ENCODE measurements around the gene TENT4A. TPM values are rescaled to one million over a fixed set of nuclear protein-coding genes. Genes with fewer than 3 reads are reported as not detected.
A peak's percentile ranks its signal among the peaks of the same experiment; 100 is the strongest.

The TENT4A gene
- total and polyA plus RNA-seq, 10 of the 15 experiments (the other 5 are each of a cell fraction or from before 2014, with no cell fraction given): 1.4 to 30.6 (median 12.5) TPM

DNA sequence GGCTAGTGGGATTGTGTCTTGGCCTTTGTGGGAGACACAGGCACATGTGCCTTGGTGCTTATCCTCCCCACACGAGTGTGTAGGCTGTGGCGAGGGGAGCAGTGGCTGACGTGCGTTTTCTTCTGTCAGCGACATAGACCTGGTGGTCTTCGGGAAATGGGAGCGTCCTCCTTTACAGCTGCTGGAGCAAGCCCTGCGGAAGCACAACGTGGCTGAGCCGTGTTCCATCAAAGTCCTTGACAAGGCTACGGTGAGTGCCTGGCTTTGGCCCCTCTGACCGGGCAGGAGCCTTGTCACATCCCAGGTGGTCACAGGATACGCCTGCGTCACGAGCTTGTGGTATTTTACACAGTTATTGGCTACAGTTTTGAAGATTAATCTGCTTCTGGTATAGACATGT is 26.4 kb downstream of the TENT4A start:
- intact Hi-C loops (cut with micrococcal nuclease; ENCODE audit: unreplicated experiment): loop anchor here (10.0 kb wide), 1 partner anchor 1245 kb away; no protein-coding TSS in a partner anchor

GRCh38 chr5:6740586-6741150 is 27.4 kb downstream of the TENT4A start:
- Histone ChIP-seq H4K20me1 (ENCODE audit: control insufficient read depth, insufficient read depth) (no peaks in the 10 kb centered on the region), H3K4me3 (no peak overlapping the region), H3K9me3 (replicated peaks; ENCODE audit: control insufficient read depth, insufficient read depth, low read length) (no peaks in the 10 kb centered on the region), H3K27ac (ENCODE audit: control insufficient read depth, insufficient read depth) (no peak overlapping the region), H2AFZ (ENCODE audit: control insufficient read depth, low read depth, low read length) (no peak overlapping the region), H3K79me2 (ENCODE audit: control insufficient read depth, insufficient read depth, low read length) (peaks cover 41% of the 10 kb centered on the region), H3K4me2 (ENCODE audit: control insufficient read depth, insufficient read depth) (no peak overlapping the region), H3K9ac (ENCODE audit: control insufficient read depth, insufficient read depth, low read length) (no peak overlapping the region), H3K4me1 (ENCODE audit: control insufficient read depth, insufficient read depth, low read length) (peaks cover 27% of the 10 kb centered on the region), H3K36me3 (ENCODE audit: control insufficient read depth in 2 of 2, insufficient read depth in 2 of 2, low read length in 1 of 2) (peaks cover 23 to 39% of the 10 kb centered on the region in 2 experiments), H3K27me3 (replicated peaks in 1 of 2; ENCODE audit: control insufficient read depth in 2 of 2, insufficient read depth in 2 of 2, low read length in 1 of 2) (no peaks in the 10 kb centered on the region)
- TF ChIP-seq POLR2A (IDR thresholded peaks at IDR 0.05; ENCODE audit: low read depth, low read length) (peak; percentile 30; the same call in 1 of the 2 replicates), IRF5 (IDR thresholded peaks at IDR 0.05; ENCODE audit: borderline replicate concordance) (no peak)
- ChIA-PET SMC1A (ENCODE audit: uncharacterized antibody, unreplicated experiment) (interaction anchor here (0.9 kb wide), 1 partner anchor 13 kb away, joined by 3 read pairs; no protein-coding TSS in a partner anchor), RAD21 (ENCODE audit: unreplicated experiment) (interaction anchor here (1.2 kb wide), 2 partner anchors 28 to 108 kb away, joined by 3 to 4 read pairs; partner anchors contain the start of gene NSUN2), CTCF (interaction anchor here (0.5 to 1.1 kb wide), 3 partner anchors 9 to 115 kb away, joined by 3 read pairs; no protein-coding TSS in a partner anchor), POLR2A (interaction anchor here (0.9 kb wide), 1 partner anchor 105 kb away, joined by 5 read pairs; no protein-coding TSS in a partner anchor)
- in situ Hi-C loops (cut with MboI) (loop anchor here (10.0 kb wide), 1 partner anchor 1256 kb away; no protein-coding TSS in a partner anchor), intact Hi-C loops (cut with micrococcal nuclease; ENCODE audit: unreplicated experiment) (loop anchor here (10.0 kb wide), 1 partner anchor 1246 kb away; no protein-coding TSS in a partner anchor)
- FAIRE-seq (no peak), ATAC-seq (no peak), DNase-seq (ENCODE audit: low read depth, low spot score) (no peak)
- no TSS peak for BruUV-seq (replicated peaks)
- 97% methylated on average over 12 of the region's 12 CpGs for WGBS (ENCODE audit: insufficient coverage, insufficient replicate concordance, low lambda C conversion rate, missing lambda C conversion rate)

More for the DNA sequence above, 26.4 kb downstream of the TENT4A start:
- Histone ChIP-seq H3K4me1 (ENCODE audit: control insufficient read depth, insufficient read depth, low read length) (peaks cover 35% of the 10 kb centered on the region), H3K79me2 (ENCODE audit: control insufficient read depth, insufficient read depth, low read length) (peaks cover 50% of the 10 kb centered on the region), H3K36me3 (ENCODE audit: control insufficient read depth in 2 of 2, insufficient read depth in 2 of 2, low read length in 1 of 2) (peaks cover 23 to 35% of the 10 kb centered on the region in 2 experiments), H3K9ac (ENCODE audit: control insufficient read depth, insufficient read depth, low read length) (no peak overlapping the region), H3K4me3 (no peak overlapping the region), H4K20me1 (ENCODE audit: control insufficient read depth, insufficient read depth) (no peaks in the 10 kb centered on the region), H2AFZ (ENCODE audit: control insufficient read depth, low read depth, low read length) (no peak overlapping the region), H3K27ac (ENCODE audit: control insufficient read depth, insufficient read depth) (no peak overlapping the region), H3K9me3 (replicated peaks; ENCODE audit: control insufficient read depth, insufficient read depth, low read length) (no peaks in the 10 kb centered on the region), H3K4me2 (ENCODE audit: control insufficient read depth, insufficient read depth) (no peak overlapping the region), H3K27me3 (replicated peaks in 1 of 2; ENCODE audit: control insufficient read depth in 2 of 2, insufficient read depth in 2 of 2, low read length in 1 of 2) (no peaks in the 10 kb centered on the region)
- 0 out of 2 replicates have a peak, but pooled peaks have one; percentile 32 for TF ChIP-seq POLR2A (IDR thresholded peaks at IDR 0.05; ENCODE audit: low read depth, low read length)
- no peak for TF ChIP-seq SUPT20H (IDR thresholded peaks at IDR 0.05; ENCODE audit: borderline replicate concordance, control insufficient read depth, low read depth, low read length)
- ChIA-PET RAD21 (ENCODE audit: unreplicated experiment) (interaction anchor here (1.2 kb wide), 1 partner anchor 27 kb away, joined by 4 read pairs; no protein-coding TSS in a partner anchor), SMC1A (ENCODE audit: uncharacterized antibody, unreplicated experiment) (interaction anchor here (4.0 to 5.5 kb wide), 2 partner anchors 12 to 16 kb away, joined by 35 to 37 read pairs; no protein-coding TSS in a partner anchor), POLR2A (interaction anchor here (0.9 kb wide), 1 partner anchor 104 kb away, joined by 5 read pairs; no protein-coding TSS in a partner anchor), CTCF (interaction anchor here (1.1 kb wide), 1 partner anchor 22 kb away, joined by 3 read pairs; no protein-coding TSS in a partner anchor)
- in situ Hi-C loops (cut with MboI): loop anchor here (5.0 to 10.0 kb wide), 6 partner anchors 107 to 1255 kb away; partner anchors contain the start of genes MED10, NSUN2 and SRD5A1
- FAIRE-seq (no peak), ATAC-seq (no peak), DNase-seq (ENCODE audit: low read depth, low spot score) (no peak)
- BruUV-seq (replicated peaks): no TSS peak
- 93% methylated on average over 15 of the region's 15 CpGs for WGBS (ENCODE audit: insufficient coverage, insufficient replicate concordance, low lambda C conversion rate, missing lambda C conversion rate)
